Measurements from ENCODE around the gene CETN1. TPM values are rescaled to one million over a fixed set of nuclear protein-coding genes. Genes with fewer than 3 reads are reported as not detected.

CETN1 gene
- total RNA-seq (not detected), polyA plus RNA-seq (not detected)
- long read RNA-seq, donor 1, result 0 reads
- long read RNA-seq, donor 2, result 0 reads

GRCh38 chr18:580154-580553 is at the start of gene CETN1:
Gene CETN1 (plus strand): TSS chr18:580380. CDS start chr18:580409, 29 bp downstream.
- H3K27ac ChIP-seq (ENCODE audit: low read depth in 1 of 2, low read length in 2 of 2), result no peak within 1 kb of the TSS
- H3K36me3 ChIP-seq (ENCODE audit: control insufficient read depth in 1 of 2, insufficient read depth in 2 of 2, low read length in 1 of 2), result no peaks in the 10 kb centered on the region
- ATAC-seq (ENCODE audit: low FRiP score) (no peak), DNase-seq (no peak)
- intact Hi-C loops (cut with DNase I), result no loop called here
- WGBS, 2 donors, result 96% methylated on average over 38 of the region's 38 CpGs
- no peaks in the 10 kb centered on the region for H3K27me3 ChIP-seq (ENCODE audit: control insufficient read depth in 1 of 2, insufficient read depth in 2 of 2, low read length in 1 of 2)
- H3K4me1 ChIP-seq (ENCODE audit: control insufficient read depth in 1 of 2, insufficient read depth in 2 of 2, low read length in 2 of 2), result peaks cover 0 to 2% of the 10 kb centered on the region in 2 donors
- no peak within 1 kb of the TSS for H3K4me3 ChIP-seq (ENCODE audit: low read length in 2 of 2)
- peaks cover 3% of the 10 kb centered on the region for H3K9me3 ChIP-seq (ENCODE audit: control insufficient read depth, low read length)

DNA sequence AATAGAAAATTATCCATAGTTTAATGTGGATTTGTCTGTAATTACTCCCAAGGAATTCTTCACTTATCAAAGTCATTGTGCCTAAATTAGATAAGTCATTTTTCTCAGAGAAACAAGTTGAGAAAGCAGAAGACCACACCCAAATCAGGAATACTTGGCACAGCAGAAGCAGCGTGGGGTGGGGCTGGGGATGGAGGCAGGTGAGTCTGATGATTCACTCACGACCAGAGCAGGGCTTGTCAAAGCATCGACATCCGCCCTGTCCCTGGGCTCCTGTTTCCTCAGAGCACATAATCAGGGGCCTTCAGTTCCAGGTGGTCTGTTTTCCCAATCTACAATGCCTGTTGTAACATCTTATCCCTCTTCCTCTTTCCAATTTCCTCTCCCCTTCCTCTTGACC is 48.2 kb upstream of the CETN1 start:
- intact Hi-C loops (cut with DNase I), result no loop called here
- Histone ChIP-seq H3K4me1 (ENCODE audit: control insufficient read depth in 1 of 2, insufficient read depth in 2 of 2, low read length in 2 of 2) (peaks cover 0 to 4% of the 10 kb centered on the region in 2 donors), H3K36me3 (ENCODE audit: control insufficient read depth in 1 of 2, insufficient read depth in 2 of 2, low read length in 1 of 2) (no peaks in the 10 kb centered on the region), H3K4me3 (ENCODE audit: low read length in 2 of 2) (no peak overlapping the region), H3K9me3 (ENCODE audit: control insufficient read depth, low read length) (no peaks in the 10 kb centered on the region), H3K27me3 (ENCODE audit: control insufficient read depth in 1 of 2, insufficient read depth in 2 of 2, low read length in 1 of 2) (no peaks in the 10 kb centered on the region), H3K27ac (ENCODE audit: low read depth in 1 of 2, low read length in 2 of 2) (no peak overlapping the region)
- DNase-seq (no peak), ATAC-seq (ENCODE audit: low FRiP score) (no peak)
- WGBS, 2 donors, result 92 to 94% methylated on average over 4 of the region's 4 CpGs

DNA sequence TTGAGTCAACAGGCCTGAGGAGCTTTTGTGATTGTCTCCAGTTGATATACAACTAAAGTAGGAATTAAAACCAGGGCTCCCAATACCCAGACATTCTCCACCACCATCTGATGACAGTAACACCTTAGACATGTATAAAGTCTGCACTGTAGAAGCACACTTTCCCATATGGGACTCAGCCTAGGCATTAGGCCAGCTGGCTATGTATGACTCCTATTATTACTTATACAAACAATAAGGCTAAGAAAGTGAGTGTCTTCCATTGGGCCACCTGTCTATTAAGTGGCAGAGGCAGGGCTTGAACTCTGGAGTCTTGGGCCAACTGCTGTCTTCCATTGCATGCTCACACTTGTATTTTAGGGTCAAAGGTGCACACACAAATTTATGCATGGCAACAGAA is 47.5 kb upstream of the CETN1 start:
- H3K36me3 ChIP-seq (ENCODE audit: control insufficient read depth in 1 of 2, insufficient read depth in 2 of 2, low read length in 1 of 2), result no peaks in the 10 kb centered on the region
- H3K9me3 ChIP-seq (ENCODE audit: control insufficient read depth, low read length), result no peaks in the 10 kb centered on the region
- no peak overlapping the region for H3K27ac ChIP-seq (ENCODE audit: low read depth in 1 of 2, low read length in 2 of 2)
- H3K4me3 ChIP-seq (ENCODE audit: low read length in 2 of 2), result no peak overlapping the region
- DNase-seq (no peak), ATAC-seq (ENCODE audit: low FRiP score) (no peak)
- intact Hi-C loops (cut with DNase I), result no loop called here
- H3K4me1 ChIP-seq (ENCODE audit: control insufficient read depth in 1 of 2, insufficient read depth in 2 of 2, low read length in 2 of 2), result no peaks in the 10 kb centered on the region
- H3K27me3 ChIP-seq (ENCODE audit: control insufficient read depth in 1 of 2, insufficient read depth in 2 of 2, low read length in 1 of 2), result no peaks in the 10 kb centered on the region

- Histone ChIP-seq H3K27me3 (ENCODE audit: control insufficient read depth in 1 of 2, insufficient read depth in 2 of 2, low read length in 1 of 2) (no peaks in the 10 kb centered on the region), H3K27ac (ENCODE audit: low read depth in 1 of 2, low read length in 2 of 2) (no peak overlapping the region), H3K9me3 (ENCODE audit: control insufficient read depth, low read length) (no peaks in the 10 kb centered on the region), H3K4me3 (ENCODE audit: low read length in 2 of 2) (no peak overlapping the region), H3K4me1 (ENCODE audit: control insufficient read depth in 1 of 2, insufficient read depth in 2 of 2, low read length in 2 of 2) (no peaks in the 10 kb centered on the region), H3K36me3 (ENCODE audit: control insufficient read depth in 1 of 2, insufficient read depth in 2 of 2, low read length in 1 of 2) (no peaks in the 10 kb centered on the region)
- intact Hi-C loops (cut with DNase I), result no loop called here
- WGBS, 2 donors, result 63 to 65% methylated on average over 6 of the region's 6 CpGs
- DNase-seq (no peak), ATAC-seq (ENCODE audit: low FRiP score) (no peak)
Observed at GRCh38 chr18:533995-534601, 46.1 kb upstream of the CETN1 start.

- no peak for DNase-seq
- no peak for ATAC-seq (ENCODE audit: low FRiP score)
- Histone ChIP-seq H3K4me3 (ENCODE audit: low read length in 2 of 2) (no peak overlapping the region), H3K36me3 (ENCODE audit: control insufficient read depth in 1 of 2, insufficient read depth in 2 of 2, low read length in 1 of 2) (no peaks in the 10 kb centered on the region), H3K27ac (ENCODE audit: low read depth in 1 of 2, low read length in 2 of 2) (no peak overlapping the region), H3K27me3 (ENCODE audit: control insufficient read depth in 1 of 2, insufficient read depth in 2 of 2, low read length in 1 of 2) (no peaks in the 10 kb centered on the region), H3K4me1 (ENCODE audit: control insufficient read depth in 1 of 2, insufficient read depth in 2 of 2, low read length in 2 of 2) (no peaks in the 10 kb centered on the region), H3K9me3 (ENCODE audit: control insufficient read depth, low read length) (no peaks in the 10 kb centered on the region)
- WGBS, 2 donors, result 68 to 71% methylated on average over 4 of the region's 4 CpGs
- intact Hi-C loops (cut with DNase I), result no loop called here
Observed at GRCh38 chr18:543447-544078, 36.6 kb upstream of the CETN1 start.

GRCh38 chr18:549967-550366 is 30.2 kb upstream of the CETN1 start:
- Histone ChIP-seq H3K4me3 (ENCODE audit: low read length in 2 of 2) (no peak overlapping the region), H3K9me3 (ENCODE audit: control insufficient read depth, low read length) (no peaks in the 10 kb centered on the region), H3K27me3 (ENCODE audit: control insufficient read depth in 1 of 2, insufficient read depth in 2 of 2, low read length in 1 of 2) (no peaks in the 10 kb centered on the region), H3K4me1 (ENCODE audit: control insufficient read depth in 1 of 2, insufficient read depth in 2 of 2, low read length in 2 of 2) (no peaks in the 10 kb centered on the region), H3K27ac (ENCODE audit: low read depth in 1 of 2, low read length in 2 of 2) (no peak overlapping the region), H3K36me3 (ENCODE audit: control insufficient read depth in 1 of 2, insufficient read depth in 2 of 2, low read length in 1 of 2) (no peaks in the 10 kb centered on the region)
- no peak for DNase-seq
- intact Hi-C loops (cut with DNase I), result loop anchor here in 1 of 2 donors (5.0 kb wide), 1 partner anchor 52 kb away; no protein-coding TSS in a partner anchor
- WGBS, 2 donors, result 78 to 99% methylated on average over 3 of the region's 3 CpGs
- ATAC-seq (ENCODE audit: low FRiP score), result no peak

DNA sequence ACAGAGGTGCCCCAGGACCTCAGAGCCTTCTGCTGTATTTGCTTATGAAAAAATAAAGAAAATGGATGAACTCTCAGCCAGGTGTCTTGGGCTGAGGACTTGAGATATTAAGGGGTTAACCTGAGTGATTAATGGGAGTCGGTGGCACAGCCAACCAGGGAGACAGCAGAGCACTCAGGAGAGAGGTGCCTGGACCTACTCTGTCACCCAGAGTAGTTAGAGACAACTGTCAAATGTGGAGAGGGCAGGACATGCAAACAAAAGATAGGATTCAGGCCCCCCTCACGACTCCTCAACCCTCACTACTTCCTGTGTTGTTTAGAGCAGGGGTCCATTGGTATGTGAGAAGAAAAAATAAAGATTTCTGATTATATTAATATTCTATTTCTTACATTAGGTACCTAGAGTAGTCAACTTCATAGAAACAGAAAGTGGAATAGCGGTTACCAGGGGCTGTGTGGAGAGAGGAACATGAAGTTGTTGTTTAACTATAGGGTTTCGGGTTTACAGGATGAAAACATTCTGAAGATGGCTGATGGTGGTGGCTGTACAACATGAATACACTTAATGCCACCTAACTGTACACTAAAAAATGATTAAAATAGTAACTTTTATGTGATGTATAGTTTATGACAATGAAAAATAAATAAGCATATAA is 28.6 kb upstream of the CETN1 start:
- DNase-seq, result no peak
- intact Hi-C loops (cut with DNase I), result loop anchor here in 1 of 2 donors (5.0 kb wide), 1 partner anchor 51 kb away; no protein-coding TSS in a partner anchor
- Histone ChIP-seq H3K36me3 (ENCODE audit: control insufficient read depth in 1 of 2, insufficient read depth in 2 of 2, low read length in 1 of 2) (no peaks in the 10 kb centered on the region), H3K27ac (ENCODE audit: low read depth in 1 of 2, low read length in 2 of 2) (no peak overlapping the region), H3K27me3 (ENCODE audit: control insufficient read depth in 1 of 2, insufficient read depth in 2 of 2, low read length in 1 of 2) (no peaks in the 10 kb centered on the region), H3K4me3 (ENCODE audit: low read length in 2 of 2) (no peak overlapping the region), H3K4me1 (ENCODE audit: control insufficient read depth in 1 of 2, insufficient read depth in 2 of 2, low read length in 2 of 2) (no peaks in the 10 kb centered on the region), H3K9me3 (ENCODE audit: control insufficient read depth, low read length) (no peaks in the 10 kb centered on the region)
- WGBS, 2 donors, result 84 to 87% methylated on average over 4 of the region's 4 CpGs
- no peak for ATAC-seq (ENCODE audit: low FRiP score)

- WGBS, 2 donors, result 85% methylated on average over 13 of the region's 13 CpGs
- Histone ChIP-seq H3K27ac (ENCODE audit: low read depth in 1 of 2, low read length in 2 of 2) (no peak overlapping the region), H3K4me3 (ENCODE audit: low read length in 2 of 2) (no peak overlapping the region), H3K27me3 (ENCODE audit: control insufficient read depth in 1 of 2, insufficient read depth in 2 of 2, low read length in 1 of 2) (no peaks in the 10 kb centered on the region), H3K4me1 (ENCODE audit: control insufficient read depth in 1 of 2, insufficient read depth in 2 of 2, low read length in 2 of 2) (no peaks in the 10 kb centered on the region), H3K9me3 (ENCODE audit: control insufficient read depth, low read length) (no peaks in the 10 kb centered on the region), H3K36me3 (ENCODE audit: control insufficient read depth in 1 of 2, insufficient read depth in 2 of 2, low read length in 1 of 2) (no peaks in the 10 kb centered on the region)
- no peak for DNase-seq
- no peak for ATAC-seq (ENCODE audit: low FRiP score)
- intact Hi-C loops (cut with DNase I), result no loop called here
Observed at GRCh38 chr18:555705-556457, 24.3 kb upstream of the CETN1 start.
